NB4 (cell line): Measurements from ENCODE around the gene CIDEB.

Experiments used
- MYC ChIP-seq: IDR thresholded peaks from 2 replicates; pipeline ENCODE4 v1.6.1; 2011; ENCODE audit warnings: low read depth, low read length
- POLR2A ChIP-seq: IDR thresholded peaks from 2 replicates; pipeline ENCODE4 v1.6.1; 2011; ENCODE audit warnings: mild to moderate bottlenecking; ENCODE audit not compliant: insufficient read length; ENCODE audit errors: extremely low read depth
- TF ChIP-seq, protein P1 (sequence below): IDR thresholded peaks from one replicate; pipeline ENCODE4 v1.5.1; 2012; ENCODE audit warnings: low read depth, low read length

DNA sequence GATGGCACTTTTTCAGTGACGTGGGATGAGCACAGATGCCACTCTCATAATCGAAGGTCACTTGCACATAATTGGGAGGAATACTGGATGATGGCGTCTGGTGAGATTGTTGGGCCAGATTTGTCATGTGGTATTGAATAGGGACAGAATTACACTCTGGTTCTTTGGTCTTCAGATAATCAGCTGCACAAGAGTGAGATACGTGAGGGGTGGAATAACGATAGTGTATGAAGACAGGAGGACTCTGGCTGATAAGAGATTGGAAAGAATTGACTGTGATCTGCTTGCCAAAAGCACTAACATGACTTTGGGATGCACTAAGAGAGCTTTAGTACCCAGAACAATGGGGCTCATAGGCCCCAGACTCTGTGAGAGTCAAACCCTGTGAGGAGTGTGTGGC lies 29.4 kb downstream of the CIDEB start:
- no peak for TF ChIP-seq POLR2A
- TF ChIP-seq, protein P1, sequence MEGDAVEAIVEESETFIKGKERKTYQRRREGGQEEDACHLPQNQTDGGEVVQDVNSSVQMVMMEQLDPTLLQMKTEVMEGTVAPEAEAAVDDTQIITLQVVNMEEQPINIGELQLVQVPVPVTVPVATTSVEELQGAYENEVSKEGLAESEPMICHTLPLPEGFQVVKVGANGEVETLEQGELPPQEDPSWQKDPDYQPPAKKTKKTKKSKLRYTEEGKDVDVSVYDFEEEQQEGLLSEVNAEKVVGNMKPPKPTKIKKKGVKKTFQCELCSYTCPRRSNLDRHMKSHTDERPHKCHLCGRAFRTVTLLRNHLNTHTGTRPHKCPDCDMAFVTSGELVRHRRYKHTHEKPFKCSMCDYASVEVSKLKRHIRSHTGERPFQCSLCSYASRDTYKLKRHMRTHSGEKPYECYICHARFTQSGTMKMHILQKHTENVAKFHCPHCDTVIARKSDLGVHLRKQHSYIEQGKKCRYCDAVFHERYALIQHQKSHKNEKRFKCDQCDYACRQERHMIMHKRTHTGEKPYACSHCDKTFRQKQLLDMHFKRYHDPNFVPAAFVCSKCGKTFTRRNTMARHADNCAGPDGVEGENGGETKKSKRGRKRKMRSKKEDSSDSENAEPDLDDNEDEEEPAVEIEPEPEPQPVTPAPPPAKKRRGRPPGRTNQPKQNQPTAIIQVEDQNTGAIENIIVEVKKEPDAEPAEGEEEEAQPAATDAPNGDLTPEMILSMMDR: no peak
- TF ChIP-seq MYC: no peak
